GM18498 (cell line): ENCODE measurements around the gene ACP4.
"Not testable (repeated sequence)": the region's sequence is repeated elsewhere in the genome, so short reads cannot be mapped to it uniquely, and the experiment has no call there.

Source experiments
- ATAC-seq: cut with Tn5 transposase; IDR thresholded peaks from one replicate; pipeline ENCODE4 v1.9.1; 2021; ENCODE audit warnings: mild to moderate bottlenecking, moderate library complexity; ENCODE audit not compliant: unreplicated experiment

Gene ACP4

GRCh38 chr19:50790396-50790795, at the start of gene ACP4:
Gene ACP4 (plus strand): TSS chr19:50790415. CDS start chr19:50790415, 0 bp downstream.
- no peak for ATAC-seq

- no peak for ATAC-seq
These were observed 48.9 kb upstream of the ACP4 start for GRCh38 chr19:50741179-50741933.

GRCh38 chr19:50743537-50743936, 46.7 kb upstream of the ACP4 start:
- ATAC-seq, result no peak

GRCh38 chr19:50745221-50745620, 45.0 kb upstream of the ACP4 start:
- no peak for ATAC-seq

GRCh38 chr19:50747141-50747540, 43.1 kb upstream of the ACP4 start:
- ATAC-seq, result not testable (repeated sequence)

GRCh38 chr19:50749490-50749889, 40.7 kb upstream of the ACP4 start:
- no peak for ATAC-seq

GRCh38 chr19:50750010-50750409, 40.2 kb upstream of the ACP4 start:
- ATAC-seq, result no peak

GRCh38 chr19:50753879-50754278, 36.3 kb upstream of the ACP4 start:
- no peak for ATAC-seq

- not testable (repeated sequence) for ATAC-seq
These were observed 34.0 kb upstream of the ACP4 start for GRCh38 chr19:50756244-50756643.

GRCh38 chr19:50757624-50758023, 32.6 kb upstream of the ACP4 start:
- not testable (repeated sequence) for ATAC-seq

- not testable (repeated sequence) for ATAC-seq
These were observed 31.1 kb upstream of the ACP4 start for GRCh38 chr19:50759076-50759475.

- no peak for ATAC-seq
These were observed 30.3 kb upstream of the ACP4 start for GRCh38 chr19:50759886-50760285.

- ATAC-seq, result not testable (repeated sequence)
These were observed 28.7 kb upstream of the ACP4 start for GRCh38 chr19:50761501-50761900.

GRCh38 chr19:50763521-50763920, 26.7 kb upstream of the ACP4 start:
- ATAC-seq, result not testable (repeated sequence)

GRCh38 chr19:50764409-50764808, 25.8 kb upstream of the ACP4 start:
- no peak for ATAC-seq

- ATAC-seq, result not testable (repeated sequence)
These were observed 23.5 kb upstream of the ACP4 start for GRCh38 chr19:50766746-50767145.

GRCh38 chr19:50767263-50767662, 23.0 kb upstream of the ACP4 start:
- not testable (repeated sequence) for ATAC-seq

- ATAC-seq, result no peak
These were observed 21.9 kb upstream of the ACP4 start for GRCh38 chr19:50768277-50768676.

GRCh38 chr19:50770164-50770563, 20.1 kb upstream of the ACP4 start, which contains the start of gene GPR32:
Gene GPR32 (plus strand): TSS chr19:50770464. CDS start chr19:50770601, 137 bp downstream.
- ATAC-seq, result not testable (repeated sequence)

GRCh38 chr19:50770888-50771287, 19.3 kb upstream of the ACP4 start:
- no peak for ATAC-seq

- no peak for ATAC-seq
These were observed 17.7 kb upstream of the ACP4 start for GRCh38 chr19:50772476-50772875.

GRCh38 chr19:50772912-50773311, 17.3 kb upstream of the ACP4 start:
- not testable (repeated sequence) for ATAC-seq

- not testable (repeated sequence) for ATAC-seq
These were observed 16.8 kb upstream of the ACP4 start for GRCh38 chr19:50773454-50773853.
